ENCODE data around the gene SPATC1L.

The SPATC1L gene

GRCh38 chr21:46160907-46161632 lies 23.2 kb downstream of the SPATC1L start:
- DNase-seq: no peak

GRCh38 chr21:46160657-46160906 lies 23.7 kb downstream of the SPATC1L start:
- no peak for DNase-seq

- DNase-seq: no peak
Observed at GRCh38 chr21:46159841-46160656, 24.2 kb downstream of the SPATC1L start.

- no peak for DNase-seq
Observed at GRCh38 chr21:46159390-46159789, 24.9 kb downstream of the SPATC1L start.

GRCh38 chr21:46158666-46159300 lies 25.5 kb downstream of the SPATC1L start:
- no peak for DNase-seq

GRCh38 chr21:46157987-46158451 lies 26.2 kb downstream of the SPATC1L start:
- DNase-seq: no peak

- no peak for DNase-seq
Observed at GRCh38 chr21:46157396-46157986, 26.8 kb downstream of the SPATC1L start.

GRCh38 chr21:46156678-46157077 lies 27.6 kb downstream of the SPATC1L start:
- DNase-seq: no peak

- DNase-seq: no peak
Observed at GRCh38 chr21:46156378-46156645, 27.9 kb downstream of the SPATC1L start.

- DNase-seq: no peak
Observed at GRCh38 chr21:46155514-46156377, 28.5 kb downstream of the SPATC1L start, which contains the start of gene FTCD. TSS of gene FTCD (minus strand) at chr21:46155579. CDS start at chr21:46155523, 56 bp downstream.

GRCh38 chr21:46154955-46155513 lies 29.2 kb downstream of the SPATC1L start:
- DNase-seq: no peak

GRCh38 chr21:46154155-46154954 lies 29.9 kb downstream of the SPATC1L start:
- no peak for DNase-seq

GRCh38 chr21:46153247-46154154 lies 30.8 kb downstream of the SPATC1L start:
- DNase-seq: peak in 1 of 2 donors; percentile 44

- DNase-seq: no peak
Observed at GRCh38 chr21:46152927-46153246, 31.4 kb downstream of the SPATC1L start.

- DNase-seq: no peak
Observed at GRCh38 chr21:46151989-46152926, 32.0 kb downstream of the SPATC1L start.

GRCh38 chr21:46151261-46151988 lies 32.8 kb downstream of the SPATC1L start:
- no peak for DNase-seq

- DNase-seq: no peak
Observed at GRCh38 chr21:46150491-46151121, 33.7 kb downstream of the SPATC1L start.

- DNase-seq: no peak
Observed at GRCh38 chr21:46150073-46150472, 34.2 kb downstream of the SPATC1L start.

All from inflammatory macrophage treated with lipopolysaccharide for 1 hour (primary cell).